NCI-H69 (cell line): ENCODE results near the gene UBE2M.
"Not testable (repeated sequence)": the region's sequence is repeated elsewhere in the genome, so short reads cannot be mapped to it uniquely, and the experiment has no call there.

ENCODE experiments used
- DNase-seq: peaks from one replicate; lab custom pipeline; 2025; lab: John Stamatoyannopoulos, UW

The UBE2M gene

GRCh38 chr19:58558066-58558622 lies at the start of gene UBE2M:
UBE2M (minus strand) TSS chr19:58558611; CDS start chr19:58558381, 230 bp downstream.
- no peak for DNase-seq

DNA sequence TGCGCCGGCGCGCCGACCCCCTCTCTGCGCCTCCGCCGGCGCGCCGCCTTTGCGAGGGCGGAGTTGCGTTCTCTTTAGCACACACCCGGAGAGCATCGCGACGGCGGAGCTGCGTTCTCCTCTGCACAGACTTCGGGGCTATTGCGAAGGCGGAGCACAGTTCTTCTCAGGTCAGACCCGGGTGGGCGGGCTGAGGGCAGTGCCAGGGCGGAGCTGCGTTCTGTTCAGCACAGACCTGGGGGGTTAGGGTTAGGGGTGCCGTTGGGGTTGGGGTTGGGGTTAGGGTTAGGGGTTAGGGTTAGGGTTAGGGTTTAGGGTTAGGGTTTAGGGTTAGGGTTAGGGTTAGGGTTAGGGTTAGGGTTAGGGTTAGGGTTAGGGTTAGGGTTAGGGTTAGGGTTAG lies 48.8 kb upstream of the UBE2M start:
- not testable (repeated sequence) for DNase-seq

DNA sequence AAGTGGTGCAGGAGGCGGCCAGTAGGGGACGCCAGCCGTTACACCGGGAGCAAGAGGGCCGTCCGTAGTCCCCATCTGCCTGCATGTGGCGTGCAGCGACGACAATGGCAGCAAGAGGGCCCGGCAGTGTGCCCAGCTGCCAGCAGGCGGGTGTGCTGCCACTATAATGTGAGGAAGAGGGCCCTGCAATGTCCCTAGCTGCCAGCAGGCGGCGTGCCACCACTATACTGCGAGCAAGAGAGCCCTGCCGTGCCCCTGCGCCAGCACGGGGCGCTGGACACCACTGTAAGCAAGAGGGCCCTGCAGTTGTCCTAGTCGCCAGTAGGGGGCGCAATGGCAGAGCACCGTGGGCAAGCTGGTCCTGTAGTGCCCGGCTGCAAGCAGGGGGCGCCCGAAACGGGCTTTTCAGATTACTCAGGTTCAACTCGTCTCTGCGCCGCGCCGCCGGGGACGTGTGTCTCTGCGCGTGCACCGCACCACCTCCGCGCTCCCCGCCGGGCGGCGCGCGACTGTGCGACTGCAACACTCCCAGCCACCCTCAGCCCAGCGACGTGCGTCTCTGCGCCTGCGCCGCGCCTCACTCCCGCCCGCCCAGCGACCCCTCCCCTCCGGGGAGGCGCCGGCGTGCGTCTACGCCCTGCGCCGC lies 48.0 kb upstream of the UBE2M start:
- DNase-seq = not testable (repeated sequence)

GRCh38 chr19:58586133-58586765 lies 27.8 kb upstream of the UBE2M start:
- DNase-seq = no peak

GRCh38 chr19:58585442-58586132 lies 27.2 kb upstream of the UBE2M start:
- no peak for DNase-seq

GRCh38 chr19:58584498-58585441 lies 26.4 kb upstream of the UBE2M start:
- DNase-seq = no peak

GRCh38 chr19:58582985-58583384 lies 24.6 kb upstream of the UBE2M start:
- no peak for DNase-seq

DNA sequence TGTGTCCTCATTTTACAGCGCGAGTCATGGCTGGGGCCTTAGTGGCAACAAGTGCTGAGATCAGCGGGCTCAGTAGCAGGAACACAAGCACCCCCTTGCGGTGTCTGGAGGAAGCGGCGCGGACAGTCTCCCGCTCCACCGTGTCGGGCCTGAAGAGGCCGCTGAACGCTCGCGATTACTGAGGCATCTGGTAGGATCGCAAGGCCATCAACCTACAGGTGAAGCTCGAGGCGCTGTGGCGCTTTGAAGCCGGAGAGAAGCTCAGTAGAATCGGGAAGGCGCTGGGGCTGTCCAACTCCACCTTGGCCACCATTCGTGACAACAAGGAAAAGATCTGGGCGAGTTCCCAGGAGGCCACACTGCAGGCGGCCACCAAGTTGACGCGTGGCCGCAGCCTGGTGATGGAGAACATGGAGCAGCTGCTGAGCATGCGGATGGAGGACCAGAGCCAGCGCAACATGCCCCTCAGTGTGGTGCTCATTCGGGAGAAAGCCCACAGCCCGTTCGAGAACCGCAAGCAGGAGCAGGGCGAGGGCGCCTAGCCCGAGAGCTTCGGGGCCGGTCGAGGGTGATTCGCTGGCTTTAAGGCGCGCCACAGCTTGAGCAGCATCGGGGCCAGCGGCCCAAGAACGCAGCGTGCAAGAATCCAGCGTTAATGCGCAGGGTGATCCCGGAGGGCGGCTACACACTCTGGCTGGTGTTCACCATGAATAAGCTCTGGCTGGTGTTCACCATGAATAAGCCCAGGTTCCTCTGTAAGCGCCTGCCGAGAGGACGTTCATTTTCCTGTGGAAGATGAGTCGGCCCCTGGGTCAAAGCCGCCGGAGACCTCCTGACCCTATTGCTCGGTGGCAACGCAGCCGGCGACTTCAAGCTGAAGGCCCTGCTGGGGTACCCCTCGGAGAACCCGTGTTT lies 23.1 kb upstream of the UBE2M start:
- DNase-seq = no peak

DNA sequence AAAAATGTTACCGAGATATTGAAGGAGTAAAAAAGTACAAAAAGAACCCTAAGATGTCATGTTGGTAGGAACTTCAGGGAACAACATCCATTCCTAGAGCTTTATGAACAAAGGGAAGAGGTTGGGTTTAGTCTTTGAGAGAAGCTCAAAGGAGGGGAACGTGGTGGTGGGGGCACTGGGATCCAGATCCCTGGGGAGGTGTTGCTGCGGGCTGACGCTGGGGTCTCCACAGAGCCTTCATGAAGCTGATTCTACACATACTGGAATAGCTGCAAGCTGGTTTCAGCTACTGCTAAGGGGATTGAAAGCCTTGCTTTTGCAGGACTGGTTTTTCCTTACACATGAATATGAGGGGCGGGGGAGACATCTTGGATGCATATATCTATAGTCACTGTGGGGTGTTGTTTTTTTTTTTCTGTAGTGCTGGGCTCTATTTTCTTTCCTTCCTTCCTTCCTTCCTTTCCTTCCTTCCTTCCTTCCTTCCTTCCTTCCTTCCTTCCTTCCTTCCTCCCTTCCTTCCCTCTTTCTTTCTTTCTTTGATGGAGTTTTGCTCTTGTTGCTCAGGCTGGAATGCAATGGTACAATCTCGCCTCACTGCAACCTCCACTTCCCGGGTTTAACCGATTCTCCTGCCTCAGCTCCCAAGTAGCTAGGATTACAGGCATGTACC lies 21.2 kb upstream of the UBE2M start:
- DNase-seq = no peak

GRCh38 chr19:58578012-58578925 lies 19.9 kb upstream of the UBE2M start:
- DNase-seq = no peak

GRCh38 chr19:58577581-58577980 lies 19.2 kb upstream of the UBE2M start:
- not testable (repeated sequence) for DNase-seq

GRCh38 chr19:58575183-58576041 lies 17.0 kb upstream of the UBE2M start:
- no peak for DNase-seq

DNA sequence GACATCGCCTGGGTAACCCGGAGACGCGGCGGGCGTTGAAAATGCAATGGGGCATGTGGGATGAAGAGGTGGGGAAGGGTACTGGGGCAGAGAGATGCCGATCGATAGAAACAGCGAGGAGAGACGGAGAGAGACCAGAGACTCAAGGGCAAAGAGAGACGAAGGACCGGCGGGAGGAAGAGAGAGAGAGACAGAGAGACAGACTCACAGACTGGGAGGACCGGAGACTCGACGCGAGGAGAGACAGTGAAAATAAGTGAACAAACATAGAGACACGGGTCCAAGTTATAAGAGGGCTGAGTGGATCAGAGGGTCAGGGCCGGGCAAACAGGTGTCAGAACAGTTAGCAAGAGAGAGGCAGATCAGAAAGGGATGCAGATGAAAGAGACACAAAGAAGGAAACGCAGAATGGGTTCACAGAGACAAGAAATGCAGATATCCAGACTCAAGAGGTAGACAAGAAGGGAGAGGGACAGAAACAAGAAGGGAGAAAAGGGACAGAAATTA lies 15.3 kb upstream of the UBE2M start:
- DNase-seq = no peak

- no peak for DNase-seq
Observed at GRCh38 chr19:58572818-58573657, 14.6 kb upstream of the UBE2M start, which contains the start of gene MZF1. MZF1 (minus strand) TSS chr19:58573335; CDS start chr19:58571389, 1,946 bp downstream.

GRCh38 chr19:58572026-58572817 lies 13.8 kb upstream of the UBE2M start:
- DNase-seq = no peak

- no peak for DNase-seq
Observed at GRCh38 chr19:58571575-58571947, 13.2 kb upstream of the UBE2M start.
